ENCODE data around the gene HMCN1.

HMCN1 gene

DNA sequence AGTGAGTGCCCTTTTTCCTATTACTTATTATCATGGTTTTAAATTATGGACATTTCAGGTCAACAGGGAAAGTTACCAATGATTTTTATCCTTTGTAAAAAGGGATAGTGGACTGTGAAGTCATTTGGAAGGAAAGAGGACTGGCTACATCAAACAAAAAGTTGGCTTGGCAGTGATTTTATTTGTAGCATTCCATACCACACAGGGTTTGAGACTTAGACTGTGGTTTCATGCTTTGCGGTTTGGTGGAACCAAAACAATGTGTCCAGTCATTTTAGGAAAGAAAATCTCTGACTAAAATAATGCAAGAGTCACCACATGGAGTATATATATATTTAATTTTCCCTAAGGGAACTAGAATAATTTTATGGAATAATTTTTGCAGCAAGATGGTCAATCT is 239.5 kb downstream of the HMCN1 start:
- TF ChIP-seq, protein P1, sequence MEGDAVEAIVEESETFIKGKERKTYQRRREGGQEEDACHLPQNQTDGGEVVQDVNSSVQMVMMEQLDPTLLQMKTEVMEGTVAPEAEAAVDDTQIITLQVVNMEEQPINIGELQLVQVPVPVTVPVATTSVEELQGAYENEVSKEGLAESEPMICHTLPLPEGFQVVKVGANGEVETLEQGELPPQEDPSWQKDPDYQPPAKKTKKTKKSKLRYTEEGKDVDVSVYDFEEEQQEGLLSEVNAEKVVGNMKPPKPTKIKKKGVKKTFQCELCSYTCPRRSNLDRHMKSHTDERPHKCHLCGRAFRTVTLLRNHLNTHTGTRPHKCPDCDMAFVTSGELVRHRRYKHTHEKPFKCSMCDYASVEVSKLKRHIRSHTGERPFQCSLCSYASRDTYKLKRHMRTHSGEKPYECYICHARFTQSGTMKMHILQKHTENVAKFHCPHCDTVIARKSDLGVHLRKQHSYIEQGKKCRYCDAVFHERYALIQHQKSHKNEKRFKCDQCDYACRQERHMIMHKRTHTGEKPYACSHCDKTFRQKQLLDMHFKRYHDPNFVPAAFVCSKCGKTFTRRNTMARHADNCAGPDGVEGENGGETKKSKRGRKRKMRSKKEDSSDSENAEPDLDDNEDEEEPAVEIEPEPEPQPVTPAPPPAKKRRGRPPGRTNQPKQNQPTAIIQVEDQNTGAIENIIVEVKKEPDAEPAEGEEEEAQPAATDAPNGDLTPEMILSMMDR (IDR thresholded peaks at IDR 0.05), result no peak

DNA sequence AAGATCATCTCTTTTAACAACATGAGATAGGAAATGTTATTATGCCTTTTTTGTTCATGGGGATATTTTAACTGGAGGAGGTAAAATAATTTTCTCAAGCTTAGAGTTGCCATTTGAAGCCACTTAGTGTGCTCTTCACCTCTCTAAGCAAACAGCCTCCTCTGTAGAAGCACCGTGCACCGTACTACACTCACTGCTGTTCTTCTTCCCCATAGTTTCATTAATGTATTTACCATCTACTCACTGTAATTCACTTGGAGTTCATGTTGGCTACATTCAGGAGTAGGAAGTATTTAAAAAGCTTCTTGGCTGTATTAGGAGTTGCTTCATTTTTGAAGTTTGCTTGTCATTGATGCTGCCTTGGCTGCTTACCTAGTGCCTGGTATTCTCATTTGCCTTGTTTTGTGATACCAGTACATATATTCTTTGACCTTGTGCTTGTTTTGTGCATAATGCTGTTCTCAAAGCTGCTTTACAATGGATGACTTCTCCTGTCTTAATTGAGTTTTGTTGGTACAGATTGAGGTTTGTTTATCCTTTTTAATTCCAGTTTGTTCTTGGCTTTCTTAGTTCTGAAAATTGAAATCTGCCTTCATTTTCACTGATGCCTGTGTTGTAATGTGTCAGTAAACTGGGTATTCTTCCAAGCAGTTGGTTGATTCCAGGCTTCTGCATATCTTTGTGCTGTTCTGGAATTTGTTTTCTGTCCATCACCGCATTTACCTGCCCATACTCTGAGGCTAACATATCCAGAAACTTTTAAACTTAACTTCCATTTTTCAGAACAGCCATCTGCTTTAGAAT is 240.4 kb downstream of the HMCN1 start:
- TF ChIP-seq, protein P1 (IDR thresholded peaks at IDR 0.05), result no peak

DNA sequence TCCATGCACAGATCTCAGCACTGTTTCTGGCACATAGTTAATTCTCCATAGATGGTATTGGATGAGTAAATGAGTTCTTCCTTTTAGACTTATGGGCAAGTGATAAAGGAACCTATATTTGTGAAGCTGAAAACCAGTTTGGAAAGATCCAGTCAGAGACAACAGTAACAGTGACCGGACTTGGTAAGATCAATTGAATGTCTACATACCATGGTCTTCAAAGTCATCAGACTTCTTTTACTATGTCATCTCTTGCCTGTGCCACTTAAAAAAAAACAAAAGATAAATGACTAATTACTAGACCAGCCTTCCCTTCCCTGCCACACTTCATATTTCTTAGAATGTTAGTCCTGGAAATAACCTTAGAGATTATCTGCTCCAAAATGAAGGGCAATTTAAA is 246.7 kb downstream of the HMCN1 start:
- TF ChIP-seq, protein P1 (IDR thresholded peaks at IDR 0.05), result no peak

DNA sequence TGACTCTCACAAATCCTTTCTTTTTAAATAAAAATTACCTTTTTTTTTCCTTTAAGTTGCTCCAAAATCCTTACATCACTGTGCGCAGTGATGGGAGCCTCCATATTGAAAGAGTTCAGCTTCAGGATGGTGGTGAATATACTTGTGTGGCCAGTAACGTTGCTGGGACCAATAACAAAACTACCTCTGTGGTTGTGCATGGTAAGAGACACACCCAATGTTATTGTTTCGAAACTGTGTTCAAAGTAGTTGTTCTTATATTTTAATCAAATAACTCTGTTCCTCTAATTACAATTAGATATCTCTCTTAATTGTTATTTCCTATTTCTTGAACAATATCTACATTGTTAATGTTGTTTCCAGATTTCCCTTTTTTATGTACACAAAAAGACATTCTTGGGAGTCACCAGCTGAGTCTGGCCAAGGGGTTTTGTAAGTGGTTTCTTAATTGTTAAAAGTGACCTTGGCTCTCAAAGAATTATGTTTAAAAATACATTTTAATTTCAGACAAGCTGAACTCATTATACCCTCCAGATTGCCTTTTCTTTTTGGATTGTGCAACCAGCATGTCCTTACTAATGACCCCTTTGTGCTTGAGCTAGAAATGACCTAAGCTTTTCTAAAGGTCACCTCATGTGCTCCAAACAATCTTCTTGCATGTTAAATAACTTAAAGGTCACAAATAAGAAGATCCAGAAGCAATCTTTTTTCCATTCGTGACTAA is 250.1 kb downstream of the HMCN1 start:
- TF ChIP-seq, protein P1 (IDR thresholded peaks at IDR 0.05), result no peak

DNA sequence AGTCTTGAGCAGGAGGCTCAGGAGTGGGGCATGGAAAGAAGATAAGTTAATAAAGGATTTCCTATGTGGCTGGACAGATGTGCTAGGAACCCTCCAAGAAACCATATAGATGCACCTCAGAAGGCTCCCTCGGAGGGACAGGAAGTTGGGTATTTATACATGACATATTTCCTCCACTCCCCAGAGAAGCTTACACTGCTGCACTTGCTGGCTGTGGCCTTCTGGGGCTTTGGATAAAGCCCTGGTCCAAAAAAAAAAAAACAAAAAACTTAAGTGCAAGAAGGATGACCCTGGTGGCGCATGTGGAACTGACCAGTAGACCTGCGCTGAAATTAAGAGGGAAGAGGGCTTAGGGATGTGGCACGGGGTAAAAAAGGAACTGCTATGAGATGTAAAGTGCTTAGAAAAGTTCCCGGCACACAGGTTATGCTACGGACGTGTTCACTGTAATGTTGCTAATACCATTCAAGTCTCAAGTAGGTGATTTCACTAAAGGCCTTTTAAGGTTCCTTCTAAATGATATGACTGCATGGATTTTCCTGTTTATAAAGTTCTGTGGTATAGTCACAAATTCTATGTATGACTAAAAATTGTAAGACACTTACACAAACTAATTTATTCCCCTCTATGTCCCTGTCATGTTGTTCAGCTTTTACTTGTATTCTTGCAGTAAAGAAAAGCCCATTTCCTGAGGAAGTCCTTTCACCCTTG is 253.6 kb downstream of the HMCN1 start:
- TF ChIP-seq, protein P1 (IDR thresholded peaks at IDR 0.05), result no peak

DNA sequence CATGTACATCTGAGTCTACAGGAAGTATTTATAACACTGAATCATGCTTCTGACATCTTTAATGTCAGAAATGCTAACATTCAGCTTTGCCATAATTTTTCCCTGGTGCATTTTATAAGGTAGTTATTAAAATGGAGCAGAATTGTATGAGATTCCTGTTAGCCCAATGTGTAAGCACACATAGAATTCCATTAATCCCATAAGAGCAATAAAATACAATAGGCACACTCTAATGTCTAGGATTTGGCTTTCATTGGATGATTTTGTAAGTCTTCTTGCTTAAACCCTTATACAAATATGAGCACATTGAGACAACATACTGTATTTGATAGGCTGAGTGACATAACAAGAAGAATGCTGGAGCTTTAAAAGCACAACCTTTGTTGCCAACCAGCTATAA is 256.4 kb downstream of the HMCN1 start:
- TF ChIP-seq, protein P1 (IDR thresholded peaks at IDR 0.05), result no peak

DNA sequence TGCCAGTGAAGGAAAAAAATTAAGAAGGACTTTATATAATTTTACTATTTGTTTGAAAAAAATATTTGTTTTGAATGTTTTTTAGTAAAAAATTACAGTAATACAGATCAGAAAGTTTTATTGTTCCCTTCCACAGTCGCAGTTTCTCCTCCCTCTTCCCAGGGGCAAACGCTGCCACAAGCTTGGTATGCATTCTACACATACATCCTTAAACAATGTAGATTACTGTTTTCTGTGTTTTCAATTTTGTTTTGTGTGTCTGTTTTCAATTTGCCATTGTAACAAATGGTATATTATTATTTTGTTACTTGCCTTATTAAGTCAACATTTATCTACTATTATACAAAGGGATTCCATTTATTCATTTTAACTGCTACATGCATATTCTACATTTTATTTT is 257.1 kb downstream of the HMCN1 start:
- TF ChIP-seq, protein P1 (IDR thresholded peaks at IDR 0.05), result no peak
